Fibroblast of skin of right biceps (primary cell): Measurements from ENCODE around the gene PPP1R36.
A peak's percentile ranks its signal among the peaks of the same experiment; 100 is the strongest.

Source experiments
- DNase-seq: peaks from one replicate; pipeline ENCODE4 v3.0.0-alpha.2; 2013

Gene PPP1R36

DNA sequence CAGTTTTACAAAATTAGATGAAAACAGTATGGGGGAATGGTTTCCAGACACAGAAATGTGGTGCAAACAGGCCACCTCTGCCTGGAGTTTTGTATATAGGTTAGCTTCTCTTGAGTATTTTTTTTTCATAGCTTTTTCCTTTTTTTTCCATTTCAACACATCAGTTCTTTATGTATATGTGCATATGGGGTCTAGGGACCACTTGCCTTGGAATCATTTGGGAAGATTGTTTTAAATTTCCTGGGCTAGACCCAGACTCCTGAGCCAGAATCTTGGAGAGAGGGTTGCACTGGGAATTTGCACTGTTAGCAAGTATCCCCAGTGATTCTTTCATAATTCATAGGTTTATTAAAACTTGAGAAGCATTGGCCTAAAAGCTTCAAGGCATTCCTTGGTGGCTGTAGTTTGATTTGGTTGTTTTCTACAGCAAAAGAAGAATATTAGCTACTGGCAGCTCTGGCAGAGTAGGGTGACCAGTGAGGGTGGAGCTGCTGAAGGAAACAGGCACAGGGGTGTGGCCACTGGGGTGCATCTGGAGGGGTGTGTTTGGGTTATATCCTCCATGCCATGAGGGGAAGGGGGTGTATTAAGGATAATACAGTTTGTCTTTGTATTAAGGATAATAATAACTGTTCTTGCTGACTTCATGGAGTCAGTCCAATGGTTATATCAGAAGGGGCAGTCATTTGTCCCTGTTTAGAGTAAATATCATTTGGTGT is 22.8 kb downstream of the PPP1R36 start:
- DNase-seq = no peak

- DNase-seq = no peak
Observed at GRCh38 chr14:64573109-64573508, 23.3 kb downstream of the PPP1R36 start.

DNA sequence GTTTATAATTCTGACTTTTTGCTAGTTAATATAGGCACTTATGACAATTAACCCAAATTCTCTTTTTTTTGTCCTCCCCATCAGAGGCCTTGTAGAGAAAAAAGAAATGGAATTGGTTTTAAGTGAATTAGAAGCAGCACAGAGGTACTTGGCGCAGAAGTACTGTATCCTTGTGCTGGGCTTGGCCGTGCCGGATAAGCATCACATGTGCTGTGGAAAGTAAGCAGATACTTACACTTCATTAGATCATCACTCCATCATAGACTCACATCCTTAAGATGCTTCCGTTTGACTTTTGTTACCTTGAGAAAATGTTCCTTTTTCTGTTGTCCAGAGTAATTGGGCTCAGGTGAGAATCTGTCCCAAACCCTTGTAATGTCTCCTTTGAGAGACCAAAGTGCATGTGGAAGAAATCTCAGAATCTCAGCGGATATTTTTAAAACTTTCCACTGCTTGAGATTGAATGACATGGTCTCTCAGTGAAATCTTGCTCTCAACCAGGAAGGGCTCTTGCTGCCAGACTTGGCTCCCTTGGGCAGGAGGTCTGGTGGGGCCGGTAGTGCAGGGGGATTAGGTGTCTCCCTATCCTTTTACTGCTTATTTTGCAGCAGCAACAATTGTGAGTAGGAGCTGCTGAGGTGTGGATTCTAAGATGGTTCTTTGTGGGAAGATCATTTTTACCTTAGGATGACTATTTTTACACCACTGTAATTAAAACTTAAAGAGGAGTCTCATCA is 24.8 kb downstream of the PPP1R36 start:
- no peak for DNase-seq

DNA sequence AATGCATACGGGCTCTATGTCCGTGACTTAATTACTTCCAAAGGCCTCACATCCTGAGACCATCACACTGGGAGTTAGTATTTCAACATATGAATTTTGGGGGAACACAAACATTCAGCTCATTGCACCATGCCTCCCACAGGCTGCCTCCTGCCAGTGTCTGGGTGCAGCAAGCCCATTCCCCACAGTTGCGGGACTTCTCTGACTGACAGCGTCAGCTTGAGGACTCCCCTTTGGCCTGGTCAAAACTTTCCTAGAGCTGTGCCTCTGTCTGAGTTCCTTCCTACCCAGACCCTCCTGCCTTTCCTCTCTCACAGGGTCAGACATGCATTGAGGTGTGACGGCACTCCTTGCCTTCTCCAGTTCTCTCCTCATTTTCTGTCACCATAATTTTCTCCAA is 27.4 kb downstream of the PPP1R36 start:
- DNase-seq = no peak

- DNase-seq = no peak
Observed at GRCh38 chr14:64580467-64580866, 30.7 kb downstream of the PPP1R36 start.

GRCh38 chr14:64581363-64581762 is 31.6 kb downstream of the PPP1R36 start:
- no peak for DNase-seq

DNA sequence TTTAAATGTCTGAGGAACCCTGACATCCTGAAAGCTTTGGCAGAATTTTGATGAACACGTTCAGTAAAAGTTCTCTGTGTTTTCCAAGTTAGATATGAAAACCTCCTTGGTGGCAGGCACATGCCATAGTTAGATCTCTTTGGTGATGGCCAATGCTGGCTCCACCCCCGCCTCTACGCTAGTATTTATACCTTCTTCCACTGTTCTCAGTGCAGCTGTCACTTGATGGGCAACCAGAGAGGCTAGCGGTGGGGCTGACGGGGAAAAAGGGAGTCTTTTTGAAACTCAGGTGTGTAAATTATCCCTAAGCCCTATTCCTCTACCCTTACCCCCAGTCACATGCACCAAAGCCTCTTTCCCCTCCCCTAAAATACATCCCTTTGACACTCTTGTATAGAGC is 32.1 kb downstream of the PPP1R36 start:
- DNase-seq = no peak

DNA sequence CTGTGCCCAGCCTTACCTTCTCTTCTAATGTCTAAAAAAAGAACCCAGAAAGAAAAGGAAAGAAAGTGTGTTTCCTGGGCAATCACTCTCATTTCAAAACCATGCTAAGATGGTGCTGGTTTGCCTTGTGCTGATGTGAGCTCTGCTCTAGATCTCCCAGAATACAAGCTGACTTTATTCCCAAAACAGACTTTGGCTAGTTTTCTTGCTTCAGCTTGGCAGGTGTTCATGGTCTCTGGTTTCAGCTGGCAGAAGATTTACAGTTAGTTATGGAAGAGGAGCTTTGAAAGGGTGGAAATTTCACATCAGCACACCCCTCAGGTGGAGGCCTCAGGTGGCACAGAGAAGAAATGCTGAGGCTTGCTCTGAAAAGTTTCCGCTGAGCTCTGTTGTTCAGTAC is 34.4 kb downstream of the PPP1R36 start:
- no peak for DNase-seq

GRCh38 chr14:64591809-64592208 is 42.0 kb downstream of the PPP1R36 start:
- DNase-seq = peak; percentile 80

GRCh38 chr14:64594438-64594837 is 44.7 kb downstream of the PPP1R36 start:
- DNase-seq = no peak

- DNase-seq = no peak
Observed at GRCh38 chr14:64598404-64598803, 48.6 kb downstream of the PPP1R36 start.

GRCh38 chr14:64601571-64601970 is 51.8 kb downstream of the PPP1R36 start:
- no peak for DNase-seq

DNA sequence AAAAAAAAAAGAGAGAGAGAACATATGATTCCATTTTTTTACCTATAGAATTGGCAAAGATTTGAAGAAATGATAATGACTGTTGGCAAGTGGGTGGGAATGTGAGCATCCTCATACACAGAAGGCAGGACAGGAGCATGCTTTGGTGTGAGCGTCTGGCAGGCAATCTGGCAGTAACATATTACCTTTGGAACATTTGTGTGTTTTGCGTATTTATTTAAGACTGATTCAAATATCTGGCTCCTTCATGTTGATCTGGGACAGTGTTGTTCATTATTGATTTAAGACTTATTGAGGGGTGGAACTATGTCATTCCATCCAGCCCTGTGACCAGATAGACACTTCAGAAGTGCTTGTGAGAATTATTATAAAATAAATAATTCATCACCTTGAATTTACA is 53.1 kb downstream of the PPP1R36 start:
- DNase-seq = no peak

- DNase-seq = no peak
Observed at GRCh38 chr14:64604001-64604400, 54.2 kb downstream of the PPP1R36 start.

DNA sequence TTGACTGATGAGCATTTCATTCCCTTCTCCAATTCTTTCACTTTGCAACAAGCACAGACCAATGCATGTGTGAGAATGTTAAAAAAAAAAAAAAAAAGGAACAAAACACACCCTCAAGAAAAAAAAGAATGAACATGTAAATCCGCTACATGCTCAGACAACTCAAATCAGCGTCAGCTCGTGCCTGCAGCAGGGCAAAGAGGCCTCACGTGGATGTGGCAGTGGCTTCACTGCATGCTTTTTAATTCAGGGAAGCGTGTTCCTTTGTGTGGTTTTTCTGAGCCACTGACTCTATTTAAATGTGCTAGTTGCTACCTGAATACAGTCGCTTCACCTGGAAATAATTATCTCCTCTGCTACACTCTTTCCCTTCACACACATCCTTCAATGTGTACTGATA is 55.1 kb downstream of the PPP1R36 start:
- DNase-seq = peak; percentile 32

DNA sequence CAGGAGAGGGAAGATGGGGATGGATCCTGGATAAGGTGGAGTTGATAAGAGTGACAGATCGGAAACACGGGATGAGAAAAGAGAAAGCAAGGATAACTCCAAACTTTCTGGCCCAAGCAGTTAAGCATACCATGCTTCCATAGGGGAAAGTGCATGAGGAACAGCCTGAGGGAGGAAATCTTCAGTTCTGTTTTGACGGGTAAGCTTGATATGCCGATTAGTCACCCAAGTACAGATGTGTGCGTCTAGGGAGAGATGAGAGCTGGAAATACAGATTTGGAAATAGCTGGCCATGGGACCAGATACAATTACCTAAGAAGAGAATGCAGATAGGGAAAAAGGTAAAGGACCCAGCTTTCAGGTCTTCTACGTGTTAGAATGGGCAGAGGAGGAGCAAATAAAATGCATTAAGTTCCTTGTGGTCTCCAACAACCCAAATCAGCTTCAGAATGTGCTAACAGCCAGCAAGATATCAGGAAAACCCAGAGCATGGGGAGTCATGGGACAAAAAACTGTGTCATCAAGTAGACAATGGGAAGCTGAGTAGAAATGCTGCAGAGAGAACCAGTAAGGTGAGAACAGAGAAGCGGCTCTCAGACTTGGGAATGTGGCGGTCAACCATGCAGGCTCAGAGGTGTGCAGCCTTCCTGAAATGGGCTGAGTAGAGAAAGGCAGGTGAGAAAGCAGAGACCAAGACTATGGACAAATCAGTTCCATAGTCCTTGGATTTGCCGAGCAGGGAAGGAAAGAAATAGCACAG is 56.3 kb downstream of the PPP1R36 start:
- DNase-seq = no peak

DNA sequence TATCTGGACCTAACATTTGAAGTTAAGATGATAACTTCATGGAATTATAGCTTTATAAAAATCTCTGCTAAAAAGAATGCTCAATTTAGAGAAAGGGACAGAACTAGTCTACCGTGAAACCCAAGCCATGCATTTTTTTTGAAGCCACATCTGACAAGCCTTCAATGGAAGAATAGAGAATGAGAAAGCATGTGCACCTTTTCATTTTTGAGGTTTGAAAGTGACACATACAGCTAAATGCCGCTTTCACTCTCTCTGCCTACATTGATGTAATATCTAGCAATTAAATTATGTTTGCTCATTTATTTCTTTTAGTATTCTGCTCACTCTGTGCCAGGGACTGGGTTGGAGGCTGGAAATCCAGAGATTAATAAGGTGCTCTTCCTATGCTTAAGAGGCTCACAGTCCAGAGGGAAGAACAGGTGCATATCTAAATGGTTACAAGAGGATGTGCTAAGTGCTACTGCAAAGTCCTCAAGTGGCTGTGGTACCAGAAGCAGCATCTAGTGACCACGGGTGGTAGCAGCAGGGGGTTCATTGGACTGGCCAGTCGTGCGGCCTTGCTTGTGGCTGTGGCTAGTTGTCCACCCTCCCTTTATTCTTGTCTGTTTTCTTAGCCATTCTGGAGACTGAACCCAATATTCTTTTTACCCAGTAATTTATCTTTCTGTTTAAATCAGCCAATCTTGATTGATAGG is 60.4 kb downstream of the PPP1R36 start:
- DNase-seq = no peak

DNA sequence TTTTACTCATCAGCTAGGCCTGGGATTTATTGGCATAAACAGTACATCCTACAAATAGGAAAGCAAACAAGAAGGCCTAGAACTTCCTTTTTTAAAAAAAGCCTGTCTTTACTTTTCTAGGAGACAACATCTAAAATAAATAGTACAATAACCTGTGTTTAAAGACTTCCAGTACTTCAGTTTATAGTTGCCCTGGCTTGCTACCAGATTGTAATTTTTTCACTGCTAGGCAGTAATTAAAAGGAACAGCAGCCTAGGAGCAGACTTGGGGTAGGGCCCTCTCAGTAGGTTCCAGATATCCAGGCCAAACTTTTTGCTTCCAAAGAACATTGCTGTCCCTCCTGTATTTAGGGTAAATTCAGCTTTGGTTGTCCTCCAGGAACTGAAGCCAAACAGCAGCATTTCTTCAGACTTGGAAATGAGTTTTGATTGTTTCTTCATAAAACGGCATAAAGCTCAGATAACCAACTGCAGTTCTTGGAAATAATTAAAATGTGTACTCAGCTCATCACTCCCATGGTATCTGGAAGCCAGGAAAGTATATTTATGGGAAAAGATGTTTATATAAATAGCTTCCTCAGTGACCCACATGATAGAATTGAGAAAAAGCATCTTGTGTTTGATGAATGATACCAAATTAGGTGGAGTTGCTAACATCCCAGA is 61.7 kb downstream of the PPP1R36 start:
- no peak for DNase-seq

DNA sequence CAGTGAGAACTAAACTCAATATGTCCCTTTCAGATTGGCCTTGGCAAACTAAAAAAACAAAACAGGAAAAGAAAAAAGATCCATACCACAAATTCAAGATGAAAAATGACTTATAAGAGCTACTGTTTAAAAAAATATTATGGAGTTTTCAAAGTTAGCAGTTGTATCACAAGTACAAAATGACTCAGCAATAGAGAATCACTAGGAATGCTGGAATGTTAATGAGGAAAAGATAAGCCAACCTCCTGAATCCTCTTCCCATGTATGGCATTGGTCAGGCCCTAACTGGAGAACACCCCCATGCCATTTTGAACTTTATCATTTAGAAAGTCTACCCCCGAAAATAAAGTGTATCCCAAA is 62.2 kb downstream of the PPP1R36 start:
- DNase-seq = peak; percentile 92

DNA sequence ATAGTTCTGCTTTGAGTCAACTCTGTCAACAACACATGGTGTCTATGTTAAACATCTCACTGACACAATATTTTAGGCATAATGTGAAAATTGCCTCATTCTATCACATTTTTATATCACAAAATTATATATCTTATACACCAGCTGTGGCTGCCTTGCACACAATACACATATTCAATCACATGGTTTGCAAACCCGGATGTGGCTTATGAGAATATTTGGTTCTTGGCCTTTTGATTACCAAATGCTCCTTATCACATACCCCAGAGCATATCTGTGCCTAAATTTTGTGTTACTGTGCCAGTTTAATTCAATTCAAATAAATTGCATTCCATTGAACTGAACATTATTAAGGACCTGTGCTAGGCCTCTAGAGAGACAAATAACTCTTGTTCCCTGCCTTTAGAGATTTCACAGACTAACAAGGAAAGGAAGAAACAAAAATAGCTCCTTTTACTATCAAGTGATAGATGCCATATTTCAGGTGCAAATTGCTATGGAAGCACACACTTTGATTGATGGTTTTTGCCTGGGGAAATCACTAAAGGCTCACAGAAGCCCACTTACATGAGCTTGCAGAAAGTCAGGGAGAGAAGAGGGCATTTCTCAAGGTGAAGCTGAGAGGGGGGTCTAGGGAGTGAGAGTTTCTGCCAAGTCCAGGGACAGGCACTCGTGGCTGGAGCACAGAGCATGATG is 63.4 kb downstream of the PPP1R36 start:
- no peak for DNase-seq

DNA sequence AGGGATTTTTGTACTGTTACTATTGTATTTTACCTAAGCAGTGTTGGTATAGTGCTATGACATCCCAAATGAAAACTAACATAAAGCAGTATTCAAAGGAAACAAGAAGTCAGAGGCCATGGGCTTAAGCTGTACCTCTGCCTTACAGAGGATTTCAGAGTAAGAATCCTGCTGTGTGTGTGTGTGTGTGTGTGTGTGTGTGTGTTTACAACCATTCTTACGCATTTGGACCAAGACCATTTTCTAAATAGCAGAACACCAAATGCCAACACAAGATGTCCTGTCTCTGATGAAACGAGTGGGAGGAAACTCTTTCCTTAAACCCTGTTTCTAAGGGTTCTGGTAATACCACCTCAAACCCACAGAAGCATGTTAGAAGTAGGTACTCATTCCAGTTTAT is 64.4 kb downstream of the PPP1R36 start:
- DNase-seq = no peak

- DNase-seq = no peak
Observed at GRCh38 chr14:64614805-64615391, 65.1 kb downstream of the PPP1R36 start.
